Measurements from ENCODE around the gene CORO1A.

DNA sequence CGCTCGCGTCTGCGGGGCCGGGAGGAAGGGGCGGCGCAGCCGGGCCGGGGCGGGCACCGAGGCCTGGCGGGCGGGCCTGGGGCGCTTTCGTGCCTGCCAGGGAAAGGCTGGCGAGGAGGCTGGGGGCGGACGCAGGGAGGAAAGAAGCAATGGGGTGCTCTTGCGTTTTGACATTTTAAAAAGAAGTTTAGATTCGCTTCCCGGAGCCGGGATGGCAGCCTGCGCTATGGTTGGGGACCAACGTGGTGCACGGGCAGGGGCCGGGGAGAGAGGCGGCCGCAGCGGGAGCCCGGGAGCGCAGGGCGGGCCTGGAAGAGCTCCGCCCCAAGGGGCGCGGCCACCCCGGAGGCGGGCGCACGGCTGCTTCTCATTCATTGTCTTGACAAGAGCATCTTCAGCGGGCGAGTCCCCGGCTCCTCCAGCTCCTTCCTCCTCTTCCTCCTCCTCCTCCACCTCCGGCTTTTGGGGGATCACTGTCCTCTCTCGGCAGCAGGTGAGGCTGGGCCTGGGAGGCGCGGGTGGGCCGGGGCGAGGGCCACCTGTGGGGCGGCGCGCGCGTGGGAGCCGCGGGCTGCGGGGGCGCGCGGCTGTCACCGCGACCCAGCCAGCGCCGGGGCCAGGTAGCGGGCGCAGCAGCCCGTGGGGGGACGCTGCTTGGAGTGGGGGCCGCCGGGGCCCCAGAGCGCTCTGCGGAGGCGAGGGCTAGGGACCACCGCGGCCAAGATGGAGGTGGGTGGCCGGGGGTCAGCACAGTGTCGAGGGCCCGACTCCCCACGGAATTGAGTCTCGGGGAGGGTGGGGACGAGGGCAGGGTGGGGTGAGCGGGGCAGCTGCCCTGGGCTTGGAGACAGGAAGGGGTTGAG is at the start of gene CORO1A:
- TF ChIP-seq, protein P1, sequence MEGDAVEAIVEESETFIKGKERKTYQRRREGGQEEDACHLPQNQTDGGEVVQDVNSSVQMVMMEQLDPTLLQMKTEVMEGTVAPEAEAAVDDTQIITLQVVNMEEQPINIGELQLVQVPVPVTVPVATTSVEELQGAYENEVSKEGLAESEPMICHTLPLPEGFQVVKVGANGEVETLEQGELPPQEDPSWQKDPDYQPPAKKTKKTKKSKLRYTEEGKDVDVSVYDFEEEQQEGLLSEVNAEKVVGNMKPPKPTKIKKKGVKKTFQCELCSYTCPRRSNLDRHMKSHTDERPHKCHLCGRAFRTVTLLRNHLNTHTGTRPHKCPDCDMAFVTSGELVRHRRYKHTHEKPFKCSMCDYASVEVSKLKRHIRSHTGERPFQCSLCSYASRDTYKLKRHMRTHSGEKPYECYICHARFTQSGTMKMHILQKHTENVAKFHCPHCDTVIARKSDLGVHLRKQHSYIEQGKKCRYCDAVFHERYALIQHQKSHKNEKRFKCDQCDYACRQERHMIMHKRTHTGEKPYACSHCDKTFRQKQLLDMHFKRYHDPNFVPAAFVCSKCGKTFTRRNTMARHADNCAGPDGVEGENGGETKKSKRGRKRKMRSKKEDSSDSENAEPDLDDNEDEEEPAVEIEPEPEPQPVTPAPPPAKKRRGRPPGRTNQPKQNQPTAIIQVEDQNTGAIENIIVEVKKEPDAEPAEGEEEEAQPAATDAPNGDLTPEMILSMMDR (IDR thresholded peaks at IDR 0.05; ENCODE audit: low read length), result no peak
- no peak for TF ChIP-seq EZH2 (IDR thresholded peaks at IDR 0.05; ENCODE audit: borderline replicate concordance, low read length)
